Thyroid gland (tissue), 4 donors: ENCODE data around the gene ARMC2. TPM values are rescaled to one million over a fixed set of nuclear protein-coding genes. Genes with fewer than 3 reads are reported as not detected.

Experiments
- DNase-seq, 2 donors: peaks; one replicate each; pipeline ENCODE4 v3.0.0-alpha.2; 2019
- H3K27ac ChIP-seq, 3 donors: fragments of 200-600 bp; sonication (generic); 1 replicate in 2 of 3; 2 replicates in 1 of 3; pipeline ENCODE4 v1.5.1; 2016 to 2019; ENCODE audit warnings: mild to moderate bottlenecking in 1 of 3, moderate library complexity in 1 of 3
- H3K27me3 ChIP-seq: fragments of 200-600 bp; sonication (generic); one replicate; pipeline ENCODE4 v1.5.1; 2019
- H3K36me3 ChIP-seq, 2 donors: fragments of 200-600 bp; sonication (generic); one replicate each; pipeline ENCODE4 v1.5.1; 2016 to 2019
- H3K4me1 ChIP-seq, 2 donors: fragments of 200-600 bp; sonication (generic); one replicate each; pipeline ENCODE4 v1.5.1; 2017 to 2019
- H3K4me3 ChIP-seq, 3 donors: fragments of 200-600 bp; sonication (generic); replicated peaks in 1 of 3; 1 replicate in 2 of 3; 2 replicates in 1 of 3; pipeline ENCODE4 v1.5.1; 2016; ENCODE audit warnings: mild to moderate bottlenecking in 1 of 3
- H3K9me3 ChIP-seq: fragments of 200-600 bp; sonication (generic); one replicate; pipeline ENCODE4 v1.5.1; 2017
- POLR2A ChIP-seq, 2 donors: fragments of 450-650 bp; IDR thresholded peaks; one replicate each; pipeline ENCODE4 v1.6.1; 2017; ENCODE audit warnings: antibody characterized with exemption in 2 of 2, mild to moderate bottlenecking in 2 of 2, moderate library complexity in 1 of 2
- WGBS, 2 donors: methylation state at CpG; one replicate each; pipeline ENCODE4 v1.1.5; 2017; 5-methylcytosine and 5-hydroxymethylcytosine counted together
- intact Hi-C: fragments of 100-400 bp; cut with DNase I; formaldehyde crosslinking; loops from one replicate; pipeline ENCODE4 v1.15.1; 2023
- total RNA-seq, 4 donors: library from RNA; depleted of rRNA; stranded (reverse); fragments of >200 nt; gene quantifications; one replicate each; pipeline ENCODE4 v1.2.3, GENCODE V29; 2016
- TF ChIP-seq, protein P1 (sequence below), 6 experiments: fragments of 200-600 bp in 3 of 6; fragments of 450-650 bp in 3 of 6; sonication (generic) in 3 of 6; IDR thresholded peaks; one replicate each; pipeline ENCODE4 v1.5.1; 2016 to 2019; ENCODE audit warnings: antibody characterized with exemption in 6 of 6, mild to moderate bottlenecking in 2 of 6, inconsistent platforms in 1 of 6, moderate library complexity in 1 of 6

Gene ARMC2
- total RNA-seq, 4 donors from 2014 or later, result 5.2 to 9.3 (median 6.9) TPM

- Histone ChIP-seq H3K4me1 (no peaks in the 10 kb centered on the region), H3K9me3 (no peaks in the 10 kb centered on the region), H3K36me3 (no peaks in the 10 kb centered on the region), H3K4me3 (no peak overlapping the region), H3K27me3 (no peaks in the 10 kb centered on the region), H3K27ac (no peak overlapping the region)
- DNase-seq, result no peak
- 75 to 82% methylated on average over 6 of the region's 6 CpGs for WGBS, 2 donors
- TF ChIP-seq POLR2A (IDR thresholded peaks at IDR 0.05), result no peak
- TF ChIP-seq, protein P1, sequence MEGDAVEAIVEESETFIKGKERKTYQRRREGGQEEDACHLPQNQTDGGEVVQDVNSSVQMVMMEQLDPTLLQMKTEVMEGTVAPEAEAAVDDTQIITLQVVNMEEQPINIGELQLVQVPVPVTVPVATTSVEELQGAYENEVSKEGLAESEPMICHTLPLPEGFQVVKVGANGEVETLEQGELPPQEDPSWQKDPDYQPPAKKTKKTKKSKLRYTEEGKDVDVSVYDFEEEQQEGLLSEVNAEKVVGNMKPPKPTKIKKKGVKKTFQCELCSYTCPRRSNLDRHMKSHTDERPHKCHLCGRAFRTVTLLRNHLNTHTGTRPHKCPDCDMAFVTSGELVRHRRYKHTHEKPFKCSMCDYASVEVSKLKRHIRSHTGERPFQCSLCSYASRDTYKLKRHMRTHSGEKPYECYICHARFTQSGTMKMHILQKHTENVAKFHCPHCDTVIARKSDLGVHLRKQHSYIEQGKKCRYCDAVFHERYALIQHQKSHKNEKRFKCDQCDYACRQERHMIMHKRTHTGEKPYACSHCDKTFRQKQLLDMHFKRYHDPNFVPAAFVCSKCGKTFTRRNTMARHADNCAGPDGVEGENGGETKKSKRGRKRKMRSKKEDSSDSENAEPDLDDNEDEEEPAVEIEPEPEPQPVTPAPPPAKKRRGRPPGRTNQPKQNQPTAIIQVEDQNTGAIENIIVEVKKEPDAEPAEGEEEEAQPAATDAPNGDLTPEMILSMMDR (IDR thresholded peaks at IDR 0.05), result no peak
- intact Hi-C loops, result no loop called here
Observed at GRCh38 chr6:108800427-108800864, 47.8 kb upstream of the ARMC2 start.

- no peak for DNase-seq
- Histone ChIP-seq H3K27me3 (no peaks in the 10 kb centered on the region), H3K4me3 (no peak overlapping the region), H3K9me3 (no peaks in the 10 kb centered on the region), H3K4me1 (no peaks in the 10 kb centered on the region), H3K36me3 (no peaks in the 10 kb centered on the region), H3K27ac (no peak overlapping the region)
- no peak for TF ChIP-seq POLR2A (IDR thresholded peaks at IDR 0.05)
- TF ChIP-seq, protein P1 (IDR thresholded peaks at IDR 0.05), result no peak
- WGBS, 2 donors, result 82 to 100% methylated on average over 2 of the region's 2 CpGs
- intact Hi-C loops, result no loop called here
Observed at GRCh38 chr6:108801366-108801765, 46.9 kb upstream of the ARMC2 start.

- Histone ChIP-seq H3K4me3 (no peak overlapping the region), H3K4me1 (no peaks in the 10 kb centered on the region), H3K9me3 (no peaks in the 10 kb centered on the region), H3K27me3 (no peaks in the 10 kb centered on the region), H3K27ac (no peak overlapping the region), H3K36me3 (no peaks in the 10 kb centered on the region)
- TF ChIP-seq, protein P1 (IDR thresholded peaks at IDR 0.05), result no peak
- TF ChIP-seq POLR2A (IDR thresholded peaks at IDR 0.05), result no peak
- 92 to 93% methylated on average over 6 of the region's 6 CpGs for WGBS, 2 donors
- intact Hi-C loops, result no loop called here
- no peak for DNase-seq
Observed at GRCh38 chr6:108803982-108804490, 44.2 kb upstream of the ARMC2 start.

GRCh38 chr6:108804956-108805355 is 43.3 kb upstream of the ARMC2 start:
- no peaks in the 10 kb centered on the region for H3K27me3 ChIP-seq
- WGBS, 2 donors, result 94 to 96% methylated on average over 6 of the region's 6 CpGs
- TF ChIP-seq, protein P1 (IDR thresholded peaks at IDR 0.05), result no peak
- TF ChIP-seq POLR2A (IDR thresholded peaks at IDR 0.05), result no peak
- intact Hi-C loops, result no loop called here
- no peaks in the 10 kb centered on the region for H3K9me3 ChIP-seq
- H3K27ac ChIP-seq, result no peak overlapping the region
- no peaks in the 10 kb centered on the region for H3K36me3 ChIP-seq
- H3K4me1 ChIP-seq, result no peaks in the 10 kb centered on the region
- no peak overlapping the region for H3K4me3 ChIP-seq
- DNase-seq, result no peak

GRCh38 chr6:108805611-108806167 is 42.5 kb upstream of the ARMC2 start:
- intact Hi-C loops, result no loop called here
- no peak for DNase-seq
- Histone ChIP-seq H3K27me3 (no peaks in the 10 kb centered on the region), H3K9me3 (no peaks in the 10 kb centered on the region), H3K36me3 (no peaks in the 10 kb centered on the region), H3K4me3 (no peak overlapping the region), H3K27ac (no peak overlapping the region), H3K4me1 (no peaks in the 10 kb centered on the region)
- 60 to 66% methylated on average over 5 of the region's 5 CpGs for WGBS, 2 donors
- TF ChIP-seq, protein P1 (IDR thresholded peaks at IDR 0.05), result no peak
- no peak for TF ChIP-seq POLR2A (IDR thresholded peaks at IDR 0.05)
